Suprapubic skin (tissue), 4 donors: ENCODE measurements around the gene ARMC2. TPM values are rescaled to one million over a fixed set of nuclear protein-coding genes. Genes with fewer than 3 reads are reported as not detected.
A peak's percentile ranks its signal among the peaks of the same experiment; 100 is the strongest.

Source experiments
- DNase-seq, 2 donors: peaks; one replicate each; pipeline ENCODE4 v3.0.0-alpha.2; 2019; ENCODE audit warnings: low spot score in 2 of 2
- H3K27ac ChIP-seq: fragments of 200-600 bp; sonication (generic); one replicate; pipeline ENCODE4 v1.5.1; 2019
- H3K27me3 ChIP-seq: fragments of 200-600 bp; sonication (generic); one replicate; pipeline ENCODE4 v1.5.1; 2019
- H3K36me3 ChIP-seq: fragments of 200-600 bp; sonication (generic); one replicate; pipeline ENCODE4 v1.5.1; 2019
- H3K4me1 ChIP-seq: fragments of 200-600 bp; sonication (generic); one replicate; pipeline ENCODE4 v1.5.1; 2019
- H3K4me3 ChIP-seq: fragments of 200-600 bp; sonication (generic); one replicate; pipeline ENCODE4 v1.5.1; 2019; ENCODE audit warnings: mild to moderate bottlenecking
- H3K9me3 ChIP-seq: fragments of 200-600 bp; sonication (generic); one replicate; pipeline ENCODE4 v1.5.1; 2019
- EP300 ChIP-seq: sonication (generic); formaldehyde crosslinking; IDR thresholded peaks from one replicate; pipeline ENCODE4 v1.6.1; 2017; ENCODE audit warnings: antibody characterized with exemption
- POLR2A ChIP-seq, 2 donors: fragments of 450-650 bp; IDR thresholded peaks; one replicate each; pipeline ENCODE4 v1.6.1; 2017; ENCODE audit warnings: antibody characterized with exemption in 2 of 2, mild to moderate bottlenecking in 2 of 2, moderate library complexity in 2 of 2
- POLR2AphosphoS5 ChIP-seq, 3 donors: sonication (generic); formaldehyde crosslinking; IDR thresholded peaks; one replicate each; pipeline ENCODE4 v1.6.1; 2017; ENCODE audit warnings: antibody characterized with exemption in 3 of 3
- WGBS: methylation state at CpG from one replicate; pipeline ENCODE4 v1.1.5; 2018; 5-methylcytosine and 5-hydroxymethylcytosine counted together
- total RNA-seq, 4 donors: library from RNA; depleted of rRNA; stranded (reverse); fragments of >200 nt; gene quantifications; one replicate each; pipeline ENCODE4 v1.1.0, GENCODE V29; 2016
- TF ChIP-seq, protein P1 (sequence below), 2 donors: fragments of 200-600 bp in 1 of 2; fragments of 450-650 bp in 1 of 2; sonication (generic) in 1 of 2; IDR thresholded peaks; one replicate each; pipeline ENCODE4 v1.5.1; 2016 to 2019; ENCODE audit warnings: antibody characterized with exemption in 2 of 2, mild to moderate bottlenecking in 1 of 2, moderate library complexity in 1 of 2

ARMC2 gene
- total RNA-seq, 4 donors from 2014 or later = 1.9 to 9.5 (median 3.6) TPM

DNA sequence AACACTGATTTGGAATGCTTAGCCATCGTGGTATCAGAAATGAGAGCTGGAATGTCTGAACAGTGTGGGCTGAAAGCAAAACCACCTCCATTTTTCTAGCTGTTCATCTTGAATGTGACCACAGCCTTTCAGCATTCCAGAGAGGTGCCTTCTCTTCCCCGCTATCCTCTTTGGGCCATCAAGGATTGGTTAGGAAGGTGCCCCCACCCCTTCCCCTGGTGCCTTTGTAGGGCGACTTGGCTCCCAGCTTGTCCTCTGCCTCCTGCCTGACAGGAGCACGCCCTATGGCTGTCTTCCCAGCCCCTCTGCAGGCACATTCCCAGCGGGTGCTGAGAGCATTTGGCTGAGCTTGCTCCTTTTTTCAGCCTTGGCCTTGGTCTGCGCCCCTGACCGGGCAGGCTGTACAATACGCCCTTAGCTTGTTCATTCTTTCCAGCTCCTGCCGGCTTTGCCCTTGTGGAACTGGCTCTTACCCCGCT, 97.5 kb downstream of the ARMC2 start:
- H3K36me3 ChIP-seq = no peaks in the 10 kb centered on the region
- no peaks in the 10 kb centered on the region for H3K9me3 ChIP-seq
- peaks cover 88% of the 10 kb centered on the region for H3K4me1 ChIP-seq
- peak overlapping the region; percentile 12 for H3K4me3 ChIP-seq
- peak overlapping the region; percentile 90 for H3K27ac ChIP-seq
- DNase-seq = peak; percentile 83 to 86
- 23% methylated on average over 10 of the region's 10 CpGs for WGBS
- no peaks in the 10 kb centered on the region for H3K27me3 ChIP-seq
- TF ChIP-seq POLR2AphosphoS5 (IDR thresholded peaks at IDR 0.05) (peak in 2 of 3 donors; percentile 16 to 65), EP300 (no peak), POLR2A (IDR thresholded peaks at IDR 0.05) (no peak)
- TF ChIP-seq, protein P1, sequence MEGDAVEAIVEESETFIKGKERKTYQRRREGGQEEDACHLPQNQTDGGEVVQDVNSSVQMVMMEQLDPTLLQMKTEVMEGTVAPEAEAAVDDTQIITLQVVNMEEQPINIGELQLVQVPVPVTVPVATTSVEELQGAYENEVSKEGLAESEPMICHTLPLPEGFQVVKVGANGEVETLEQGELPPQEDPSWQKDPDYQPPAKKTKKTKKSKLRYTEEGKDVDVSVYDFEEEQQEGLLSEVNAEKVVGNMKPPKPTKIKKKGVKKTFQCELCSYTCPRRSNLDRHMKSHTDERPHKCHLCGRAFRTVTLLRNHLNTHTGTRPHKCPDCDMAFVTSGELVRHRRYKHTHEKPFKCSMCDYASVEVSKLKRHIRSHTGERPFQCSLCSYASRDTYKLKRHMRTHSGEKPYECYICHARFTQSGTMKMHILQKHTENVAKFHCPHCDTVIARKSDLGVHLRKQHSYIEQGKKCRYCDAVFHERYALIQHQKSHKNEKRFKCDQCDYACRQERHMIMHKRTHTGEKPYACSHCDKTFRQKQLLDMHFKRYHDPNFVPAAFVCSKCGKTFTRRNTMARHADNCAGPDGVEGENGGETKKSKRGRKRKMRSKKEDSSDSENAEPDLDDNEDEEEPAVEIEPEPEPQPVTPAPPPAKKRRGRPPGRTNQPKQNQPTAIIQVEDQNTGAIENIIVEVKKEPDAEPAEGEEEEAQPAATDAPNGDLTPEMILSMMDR (IDR thresholded peaks at IDR 0.05) = no peak

DNA sequence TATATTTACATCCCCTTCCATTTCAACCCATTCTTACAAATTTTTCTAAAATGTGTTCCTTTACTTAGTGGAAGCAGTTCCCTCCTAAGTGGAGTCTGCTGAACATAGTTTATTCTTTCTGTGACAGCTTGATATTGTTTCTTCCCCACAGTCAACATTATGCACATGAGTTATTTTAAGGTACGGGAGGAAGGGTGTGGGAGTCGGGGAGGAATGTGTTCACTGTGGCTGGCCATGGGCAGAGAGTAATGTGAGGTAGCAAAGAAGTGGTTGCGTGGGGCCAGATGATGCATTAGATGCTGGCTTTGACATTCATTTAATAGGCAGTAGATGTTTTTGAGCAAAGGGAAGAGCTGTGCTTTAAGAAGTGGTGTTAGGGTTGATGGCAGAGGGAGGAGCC, 98.5 kb downstream of the ARMC2 start:
- no peak for TF ChIP-seq EP300
- TF ChIP-seq POLR2AphosphoS5 (IDR thresholded peaks at IDR 0.05) = no peak
- TF ChIP-seq POLR2A (IDR thresholded peaks at IDR 0.05) = no peak
- TF ChIP-seq, protein P1 (IDR thresholded peaks at IDR 0.05) = no peak
- peaks cover 89% of the 10 kb centered on the region for H3K4me1 ChIP-seq
- WGBS = 28% methylated on average over 3 of the region's 3 CpGs

DNA sequence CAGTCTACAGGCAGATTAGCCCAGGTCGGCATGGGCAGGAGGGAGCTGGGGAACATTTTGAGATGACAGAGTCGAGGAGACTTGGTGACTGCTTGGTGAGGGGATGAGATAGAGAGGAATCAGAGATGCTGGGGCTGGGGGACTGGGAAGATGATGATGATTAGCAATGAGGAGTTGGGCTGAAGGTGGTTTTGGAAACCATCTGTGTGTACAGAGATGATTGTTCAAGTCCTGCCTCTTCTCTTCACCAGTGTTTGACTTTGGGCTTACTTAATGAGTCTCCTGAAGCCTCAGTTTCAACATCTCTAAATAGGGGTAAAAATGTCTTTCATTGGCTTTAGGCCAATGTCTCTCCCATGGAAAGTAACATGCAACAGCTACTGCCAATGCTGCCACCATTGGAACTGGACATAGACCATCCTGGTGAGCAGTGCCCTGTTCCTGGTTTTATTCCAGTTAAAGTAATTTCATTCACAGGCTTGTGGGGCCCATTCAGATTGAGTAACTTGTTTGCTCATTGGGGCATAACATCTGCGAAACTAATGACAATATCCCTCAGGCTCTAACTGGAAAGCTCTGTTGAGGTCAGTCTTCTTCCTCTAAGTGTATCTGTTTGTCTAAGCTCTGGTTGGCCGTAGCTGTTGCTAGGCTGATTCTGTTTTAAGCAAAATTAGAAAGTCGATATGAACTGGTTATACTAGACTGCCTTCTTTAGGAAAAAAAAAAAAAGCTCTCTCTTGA, 99.1 kb downstream of the ARMC2 start:
- no peaks in the 10 kb centered on the region for H3K27me3 ChIP-seq
- DNase-seq = no peak
- WGBS = 32% methylated on average over 5 of the region's 5 CpGs
- no peaks in the 10 kb centered on the region for H3K9me3 ChIP-seq
- H3K27ac ChIP-seq = peak overlapping the region; percentile 90
- H3K4me1 ChIP-seq = peaks cover 87% of the 10 kb centered on the region
- no peak overlapping the region for H3K4me3 ChIP-seq
- H3K36me3 ChIP-seq = no peaks in the 10 kb centered on the region
- TF ChIP-seq EP300 (no peak), POLR2AphosphoS5 (IDR thresholded peaks at IDR 0.05) (peak in 2 of 3 donors; percentile 63 to 69), POLR2A (IDR thresholded peaks at IDR 0.05) (no peak)

More for the DNA sequence above, 98.5 kb downstream of the ARMC2 start:
- Histone ChIP-seq H3K27ac (peak overlapping the region; percentile 90), H3K36me3 (no peaks in the 10 kb centered on the region), H3K27me3 (no peaks in the 10 kb centered on the region), H3K4me3 (no peak overlapping the region), H3K9me3 (no peaks in the 10 kb centered on the region)
- DNase-seq = no peak

DNA sequence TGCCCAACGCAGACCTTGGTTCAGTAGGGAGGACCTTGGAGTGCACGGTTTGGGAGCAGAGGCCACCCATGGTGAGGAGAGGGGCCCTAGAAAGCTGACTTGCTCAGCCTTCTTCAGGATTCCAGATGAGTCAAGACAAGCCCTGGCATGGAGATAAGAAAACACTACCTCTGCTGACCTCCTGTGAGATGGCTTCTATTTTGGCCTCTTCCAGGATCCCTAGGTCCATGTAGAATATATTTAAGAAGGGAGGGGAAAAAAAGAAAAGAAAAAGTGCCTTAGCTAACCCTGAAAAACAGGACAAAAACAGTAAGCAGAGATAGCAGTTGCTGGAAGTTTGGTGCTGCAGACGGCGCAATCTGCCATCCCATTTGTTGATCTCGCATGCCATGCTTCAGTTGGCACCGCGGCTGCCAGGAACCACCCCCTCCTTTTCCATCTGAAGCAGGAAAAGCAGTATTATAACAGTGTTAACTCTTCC, 100.0 kb downstream of the ARMC2 start:
- no peaks in the 10 kb centered on the region for H3K36me3 ChIP-seq
- no peak overlapping the region for H3K4me3 ChIP-seq
- WGBS = 43% methylated on average over 7 of the region's 7 CpGs
- H3K27ac ChIP-seq = peak overlapping the region; percentile 90
- no peaks in the 10 kb centered on the region for H3K27me3 ChIP-seq
- no peaks in the 10 kb centered on the region for H3K9me3 ChIP-seq
- no peak for DNase-seq
- no peak for TF ChIP-seq EP300
- no peak for TF ChIP-seq POLR2A (IDR thresholded peaks at IDR 0.05)
- no peak for TF ChIP-seq POLR2AphosphoS5 (IDR thresholded peaks at IDR 0.05)
- TF ChIP-seq, protein P1 (IDR thresholded peaks at IDR 0.05) = no peak
- peaks cover 87% of the 10 kb centered on the region for H3K4me1 ChIP-seq

DNA sequence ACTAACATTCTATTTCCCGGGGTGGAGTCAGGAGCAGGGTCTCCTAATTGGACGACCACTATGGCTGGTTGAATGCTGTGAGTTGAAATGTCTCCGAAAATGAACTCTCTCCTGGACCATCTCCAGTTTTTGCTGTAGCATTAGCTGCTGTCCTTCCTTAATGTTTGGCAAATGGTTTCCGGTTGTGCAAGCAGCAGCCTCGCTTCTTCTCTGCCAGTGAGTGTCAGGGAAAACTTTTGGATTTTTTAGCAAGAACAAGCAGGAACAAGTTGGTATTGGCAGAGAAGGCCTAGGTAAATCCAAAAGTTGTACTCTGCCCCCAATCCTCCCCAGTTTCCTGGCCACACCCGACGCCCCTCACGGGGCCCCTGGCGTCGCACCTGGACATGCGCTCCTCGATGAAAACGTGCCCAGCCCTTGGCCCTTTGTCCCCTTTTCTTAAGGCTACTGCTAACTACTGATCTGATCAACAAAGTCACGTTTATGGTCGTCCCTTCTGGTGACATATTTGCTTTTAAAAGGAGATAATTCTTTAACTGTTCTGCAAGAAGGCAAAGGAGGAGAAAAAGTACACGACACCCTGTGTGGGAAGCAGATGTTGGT, 103.2 kb downstream of the ARMC2 start:
- TF ChIP-seq EP300 (no peak), POLR2A (IDR thresholded peaks at IDR 0.05) (no peak), POLR2AphosphoS5 (IDR thresholded peaks at IDR 0.05) (no peak)
- TF ChIP-seq, protein P1 (IDR thresholded peaks at IDR 0.05) = no peak
- DNase-seq = no peak
- no peaks in the 10 kb centered on the region for H3K27me3 ChIP-seq
- H3K27ac ChIP-seq = peak overlapping the region; percentile 28
- H3K9me3 ChIP-seq = no peaks in the 10 kb centered on the region
- H3K4me1 ChIP-seq = peaks cover 59% of the 10 kb centered on the region
- 46% methylated on average over 16 of the region's 16 CpGs for WGBS
- no peaks in the 10 kb centered on the region for H3K36me3 ChIP-seq
- no peak overlapping the region for H3K4me3 ChIP-seq
